GM18867 (cell line): ENCODE measurements around the gene BTBD16.

Source experiments
- ATAC-seq: cut with Tn5 transposase; IDR thresholded peaks from one replicate; pipeline ENCODE4 v1.9.1; 2021; ENCODE audit warnings: mild to moderate bottlenecking, moderate library complexity; ENCODE audit not compliant: unreplicated experiment

The BTBD16 gene

GRCh38 chr10:122308417-122309141 is 37.5 kb downstream of the BTBD16 start:
- no peak for ATAC-seq

GRCh38 chr10:122310311-122311050 is 39.4 kb downstream of the BTBD16 start:
- ATAC-seq: no peak

- ATAC-seq: no peak
These were observed 39.9 kb downstream of the BTBD16 start for GRCh38 chr10:122311051-122311410.

GRCh38 chr10:122311716-122312115 is 40.6 kb downstream of the BTBD16 start:
- ATAC-seq: no peak

- no peak for ATAC-seq
These were observed 45.3 kb downstream of the BTBD16 start for GRCh38 chr10:122316224-122316884.

GRCh38 chr10:122321960-122322359 is 50.9 kb downstream of the BTBD16 start:
- no peak for ATAC-seq

GRCh38 chr10:122323189-122323588 is 52.1 kb downstream of the BTBD16 start:
- ATAC-seq: no peak

- no peak for ATAC-seq
These were observed 53.0 kb downstream of the BTBD16 start for GRCh38 chr10:122323941-122324675.

- no peak for ATAC-seq
These were observed 54.1 kb downstream of the BTBD16 start for GRCh38 chr10:122325235-122325634.

- ATAC-seq: peak; percentile 52
These were observed 55.3 kb downstream of the BTBD16 start for GRCh38 chr10:122326385-122326784.

GRCh38 chr10:122326806-122327205 is 55.7 kb downstream of the BTBD16 start:
- no peak for ATAC-seq

GRCh38 chr10:122327237-122328206 is 56.4 kb downstream of the BTBD16 start:
- no peak for ATAC-seq

GRCh38 chr10:122328676-122329075 is 57.6 kb downstream of the BTBD16 start:
- ATAC-seq: no peak

- no peak for ATAC-seq
These were observed 58.3 kb downstream of the BTBD16 start for GRCh38 chr10:122329416-122329815.

- ATAC-seq: no peak
These were observed 60.0 kb downstream of the BTBD16 start for GRCh38 chr10:122331100-122331499.

- ATAC-seq: no peak
These were observed 60.7 kb downstream of the BTBD16 start for GRCh38 chr10:122331615-122332446.

GRCh38 chr10:122333037-122333436 is 61.9 kb downstream of the BTBD16 start:
- no peak for ATAC-seq

- no peak for ATAC-seq
These were observed 65.2 kb downstream of the BTBD16 start for GRCh38 chr10:122336332-122336731.

GRCh38 chr10:122336961-122337360 is 65.9 kb downstream of the BTBD16 start:
- ATAC-seq: no peak
